Panc1 (cell line): ENCODE results near the gene SPTBN1.

Experiments used
- POLR2AphosphoS5 ChIP-seq: IDR thresholded peaks from 2 replicates; pipeline ENCODE4 v1.6.1; 2012; ENCODE audit warnings: mild to moderate bottlenecking, low read depth, low read length, moderate library complexity
- SIN3A ChIP-seq: IDR thresholded peaks from 2 replicates; pipeline ENCODE4 v1.6.1; 2012; ENCODE audit warnings: low read depth, mild to moderate bottlenecking, low read length, moderate library complexity, borderline replicate concordance; ENCODE audit not compliant: insufficient read depth
- TCF7L2 ChIP-seq: IDR thresholded peaks from 2 replicates; pipeline ENCODE4 v1.6.1; 2011; ENCODE audit warnings: mild to moderate bottlenecking, low read depth, low read length, inconsistent platforms
- TF ChIP-seq, protein P1 (sequence below): fragments of 450-650 bp; IDR thresholded peaks from 2 replicates; pipeline ENCODE4 v1.5.1; 2017; ENCODE audit warnings: mild to moderate bottlenecking
- TF ChIP-seq, protein P2 (sequence below), 2 experiments: IDR thresholded peaks; 2 replicates each; pipeline ENCODE4 v1.6.1; 2011 to 2012; ENCODE audit warnings: low read depth in 2 of 2, control low read depth in 1 of 2, low read length in 1 of 2, mild to moderate bottlenecking in 1 of 2, moderate library complexity in 1 of 2; ENCODE audit not compliant: insufficient read depth in 1 of 2

DNA sequence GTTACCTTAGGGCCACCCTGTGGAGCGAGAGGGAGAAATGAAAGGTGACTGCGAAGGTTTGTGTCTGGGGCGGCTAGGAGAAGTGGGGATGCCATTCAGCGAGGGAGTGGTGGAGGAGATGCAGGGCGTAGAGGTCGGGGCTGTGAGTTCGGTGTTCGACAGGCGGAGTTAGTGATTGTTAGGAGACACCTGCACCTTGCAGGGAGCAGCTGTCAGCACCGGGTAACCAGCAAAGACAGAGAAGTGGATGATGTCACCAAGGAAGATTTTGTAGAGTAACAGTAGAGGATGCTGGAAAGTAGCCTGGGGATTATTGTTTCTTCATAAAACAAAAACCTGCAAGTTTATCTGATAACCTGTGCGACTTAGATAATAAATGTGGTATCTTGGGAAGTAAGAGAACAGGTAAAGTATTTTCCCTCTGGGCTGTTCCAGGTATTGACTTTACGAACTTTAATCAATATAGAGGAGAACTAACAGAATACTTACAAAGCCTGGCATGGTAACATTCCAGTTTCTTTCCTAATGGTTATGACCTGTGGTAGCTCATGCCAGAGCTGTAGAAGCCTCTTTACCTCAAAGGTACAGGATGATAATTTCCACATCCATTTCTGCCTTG lies 63.8 kb downstream of the SPTBN1 start:
- TF ChIP-seq, protein P1, sequence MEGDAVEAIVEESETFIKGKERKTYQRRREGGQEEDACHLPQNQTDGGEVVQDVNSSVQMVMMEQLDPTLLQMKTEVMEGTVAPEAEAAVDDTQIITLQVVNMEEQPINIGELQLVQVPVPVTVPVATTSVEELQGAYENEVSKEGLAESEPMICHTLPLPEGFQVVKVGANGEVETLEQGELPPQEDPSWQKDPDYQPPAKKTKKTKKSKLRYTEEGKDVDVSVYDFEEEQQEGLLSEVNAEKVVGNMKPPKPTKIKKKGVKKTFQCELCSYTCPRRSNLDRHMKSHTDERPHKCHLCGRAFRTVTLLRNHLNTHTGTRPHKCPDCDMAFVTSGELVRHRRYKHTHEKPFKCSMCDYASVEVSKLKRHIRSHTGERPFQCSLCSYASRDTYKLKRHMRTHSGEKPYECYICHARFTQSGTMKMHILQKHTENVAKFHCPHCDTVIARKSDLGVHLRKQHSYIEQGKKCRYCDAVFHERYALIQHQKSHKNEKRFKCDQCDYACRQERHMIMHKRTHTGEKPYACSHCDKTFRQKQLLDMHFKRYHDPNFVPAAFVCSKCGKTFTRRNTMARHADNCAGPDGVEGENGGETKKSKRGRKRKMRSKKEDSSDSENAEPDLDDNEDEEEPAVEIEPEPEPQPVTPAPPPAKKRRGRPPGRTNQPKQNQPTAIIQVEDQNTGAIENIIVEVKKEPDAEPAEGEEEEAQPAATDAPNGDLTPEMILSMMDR, result no peak
- no peak for TF ChIP-seq POLR2AphosphoS5
- no peak for TF ChIP-seq SIN3A
- TF ChIP-seq, protein P2, sequence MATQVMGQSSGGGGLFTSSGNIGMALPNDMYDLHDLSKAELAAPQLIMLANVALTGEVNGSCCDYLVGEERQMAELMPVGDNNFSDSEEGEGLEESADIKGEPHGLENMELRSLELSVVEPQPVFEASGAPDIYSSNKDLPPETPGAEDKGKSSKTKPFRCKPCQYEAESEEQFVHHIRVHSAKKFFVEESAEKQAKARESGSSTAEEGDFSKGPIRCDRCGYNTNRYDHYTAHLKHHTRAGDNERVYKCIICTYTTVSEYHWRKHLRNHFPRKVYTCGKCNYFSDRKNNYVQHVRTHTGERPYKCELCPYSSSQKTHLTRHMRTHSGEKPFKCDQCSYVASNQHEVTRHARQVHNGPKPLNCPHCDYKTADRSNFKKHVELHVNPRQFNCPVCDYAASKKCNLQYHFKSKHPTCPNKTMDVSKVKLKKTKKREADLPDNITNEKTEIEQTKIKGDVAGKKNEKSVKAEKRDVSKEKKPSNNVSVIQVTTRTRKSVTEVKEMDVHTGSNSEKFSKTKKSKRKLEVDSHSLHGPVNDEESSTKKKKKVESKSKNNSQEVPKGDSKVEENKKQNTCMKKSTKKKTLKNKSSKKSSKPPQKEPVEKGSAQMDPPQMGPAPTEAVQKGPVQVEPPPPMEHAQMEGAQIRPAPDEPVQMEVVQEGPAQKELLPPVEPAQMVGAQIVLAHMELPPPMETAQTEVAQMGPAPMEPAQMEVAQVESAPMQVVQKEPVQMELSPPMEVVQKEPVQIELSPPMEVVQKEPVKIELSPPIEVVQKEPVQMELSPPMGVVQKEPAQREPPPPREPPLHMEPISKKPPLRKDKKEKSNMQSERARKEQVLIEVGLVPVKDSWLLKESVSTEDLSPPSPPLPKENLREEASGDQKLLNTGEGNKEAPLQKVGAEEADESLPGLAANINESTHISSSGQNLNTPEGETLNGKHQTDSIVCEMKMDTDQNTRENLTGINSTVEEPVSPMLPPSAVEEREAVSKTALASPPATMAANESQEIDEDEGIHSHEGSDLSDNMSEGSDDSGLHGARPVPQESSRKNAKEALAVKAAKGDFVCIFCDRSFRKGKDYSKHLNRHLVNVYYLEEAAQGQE (IDR thresholded peaks at IDR 0.05; ENCODE audit: insufficient read depth in 1 of 2, low read depth in 2 of 2, low read length in 1 of 2), result no peak
- TF ChIP-seq TCF7L2, result no peak
